ENCODE results near the gene ARL16. TPM values are rescaled to one million over a fixed set of nuclear protein-coding genes. Genes with fewer than 3 reads are reported as not detected.

The ARL16 gene
- total RNA-seq, 1 experiment from 2014 or later, result 40.1 TPM

- Mint-ChIP-seq H3K36me3 (ENCODE audit: insufficient read depth, unreplicated experiment) (peaks cover 61% of the 10 kb centered on the region), H3K27ac (ENCODE audit: unreplicated experiment) (no peak overlapping the region), H3K4me1 (ENCODE audit: low read depth, unreplicated experiment) (peaks cover 10% of the 10 kb centered on the region), H3K4me3 (ENCODE audit: low read depth, unreplicated experiment) (no peak overlapping the region), H3K27me3 (ENCODE audit: unreplicated experiment) (no peaks in the 10 kb centered on the region), H3K9me3 (ENCODE audit: low read depth, unreplicated experiment) (no peaks in the 10 kb centered on the region)
- no TSS peak for BruUV-seq (replicated peaks)
- DNase-seq, result no peak
- intact Hi-C loops (cut with micrococcal nuclease; ENCODE audit: unreplicated experiment), result no loop called here
- CTCF ChIA-PET, result no interaction called here
- no peak for TF ChIP-seq CTCF (IDR thresholded peaks at IDR 0.05; ENCODE audit: unreplicated experiment)
Measured at GRCh38 chr17:81715107-81715871, 31.7 kb upstream of the ARL16 start.

DNA sequence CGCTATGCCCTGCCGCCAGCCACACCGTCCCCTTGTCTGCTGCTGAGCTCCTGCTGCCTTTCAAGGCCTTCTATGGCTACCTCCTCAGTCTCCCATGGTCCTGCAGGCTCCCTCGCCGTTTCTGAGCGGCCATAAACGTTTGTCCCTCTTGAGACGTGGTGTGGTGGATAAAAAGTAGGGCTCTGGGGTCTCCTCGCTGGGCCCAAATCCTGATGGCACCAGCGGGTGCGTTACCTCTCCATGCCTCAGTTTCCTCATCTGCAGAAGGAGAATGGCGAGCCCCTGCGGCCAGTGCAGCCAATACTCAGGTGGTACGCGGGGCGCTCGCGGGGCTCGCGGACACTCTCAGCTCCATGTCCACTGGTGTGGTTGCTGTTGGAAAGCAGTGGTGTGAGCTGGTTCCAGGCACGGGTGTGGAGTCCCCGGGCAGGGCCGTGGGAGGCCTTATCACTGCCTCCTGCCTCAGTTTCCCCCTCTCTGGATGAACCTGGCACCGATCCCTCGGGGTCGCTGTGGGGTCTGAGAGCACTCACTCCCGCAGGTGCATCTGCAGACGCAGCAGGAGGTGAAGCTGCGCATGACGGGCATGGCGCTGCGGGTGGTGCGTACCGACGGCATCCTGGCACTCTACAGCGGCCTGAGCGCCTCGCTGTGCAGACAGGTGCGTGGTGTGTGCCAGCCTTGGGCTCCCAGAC is 31.0 kb upstream of the ARL16 start:
- no peaks in the 10 kb centered on the region for H3K9me3 Mint-ChIP-seq (ENCODE audit: low read depth, unreplicated experiment)
- peak overlapping the region; percentile 92 for H3K4me3 Mint-ChIP-seq (ENCODE audit: low read depth, unreplicated experiment)
- no peak for DNase-seq
- H3K36me3 Mint-ChIP-seq (ENCODE audit: insufficient read depth, unreplicated experiment), result peaks cover 63% of the 10 kb centered on the region
- no TSS peak for BruUV-seq (replicated peaks)
- no peak overlapping the region for H3K27ac Mint-ChIP-seq (ENCODE audit: unreplicated experiment)
- intact Hi-C loops (cut with micrococcal nuclease; ENCODE audit: unreplicated experiment), result no loop called here
- TF ChIP-seq CTCF (IDR thresholded peaks at IDR 0.05; ENCODE audit: unreplicated experiment), result no peak
- CTCF ChIA-PET, result interaction anchor here (1.1 kb wide), 1 partner anchor 107 kb away, joined by 3 read pairs; no protein-coding TSS in a partner anchor
- H3K4me1 Mint-ChIP-seq (ENCODE audit: low read depth, unreplicated experiment), result peaks cover 12% of the 10 kb centered on the region
- no peaks in the 10 kb centered on the region for H3K27me3 Mint-ChIP-seq (ENCODE audit: unreplicated experiment)

DNA sequence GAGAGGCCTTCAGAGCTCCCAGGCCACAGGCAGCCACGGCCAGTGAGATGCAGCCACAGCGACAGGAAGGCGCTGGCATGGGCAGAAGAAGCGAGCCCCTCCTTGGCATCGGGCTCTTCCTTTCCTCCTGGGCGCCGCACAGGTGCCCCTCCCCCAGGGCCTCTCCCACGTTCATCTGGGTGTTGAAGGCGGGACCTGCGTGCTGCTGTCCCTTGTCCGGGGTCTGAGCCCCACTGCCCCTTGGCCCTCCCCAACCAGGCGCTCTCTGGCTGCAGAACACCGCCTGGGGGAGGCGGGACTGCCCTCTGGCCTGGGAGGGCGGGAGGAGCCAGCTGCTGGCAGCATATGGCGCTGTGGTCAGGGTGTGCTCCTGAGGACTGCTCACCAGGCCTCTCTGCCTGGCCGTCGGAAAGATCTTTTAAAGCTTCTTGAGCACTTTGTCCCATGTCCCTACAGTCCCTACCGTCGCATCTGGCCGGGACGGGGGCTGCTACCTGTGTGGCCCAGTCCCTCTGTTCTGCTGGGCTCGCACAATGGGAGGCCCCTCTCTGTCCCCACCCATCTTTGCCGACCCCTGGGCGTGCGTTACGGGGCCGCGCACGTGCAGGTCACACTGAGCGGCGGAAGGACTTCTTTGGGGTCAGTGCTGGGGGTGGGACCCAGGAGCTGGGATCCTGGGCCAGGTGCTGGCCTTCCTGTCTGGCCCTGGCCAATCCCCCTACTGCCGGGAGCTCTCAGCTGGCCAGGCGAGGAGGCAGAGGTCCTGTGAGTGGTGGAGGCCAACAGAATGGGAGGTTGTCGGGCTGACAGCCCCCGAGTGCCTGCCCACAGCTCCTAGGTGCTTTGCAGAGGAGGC is 30.2 kb upstream of the ARL16 start:
- Mint-ChIP-seq H3K4me3 (ENCODE audit: low read depth, unreplicated experiment) (peak overlapping the region; percentile 92), H3K27me3 (ENCODE audit: unreplicated experiment) (no peaks in the 10 kb centered on the region), H3K4me1 (ENCODE audit: low read depth, unreplicated experiment) (peaks cover 12% of the 10 kb centered on the region), H3K9me3 (ENCODE audit: low read depth, unreplicated experiment) (no peaks in the 10 kb centered on the region), H3K36me3 (ENCODE audit: insufficient read depth, unreplicated experiment) (peaks cover 64% of the 10 kb centered on the region), H3K27ac (ENCODE audit: unreplicated experiment) (peak overlapping the region; percentile 85)
- DNase-seq, result peak; percentile 38
- no peak for TF ChIP-seq CTCF (IDR thresholded peaks at IDR 0.05; ENCODE audit: unreplicated experiment)
- intact Hi-C loops (cut with micrococcal nuclease; ENCODE audit: unreplicated experiment), result no loop called here
- no TSS peak for BruUV-seq (replicated peaks)
- CTCF ChIA-PET, result interaction anchor here (0.6 to 1.1 kb wide), 3 partner anchors 108 to 348 kb away, joined by 3 to 4 read pairs (median 3); no protein-coding TSS in a partner anchor

DNA sequence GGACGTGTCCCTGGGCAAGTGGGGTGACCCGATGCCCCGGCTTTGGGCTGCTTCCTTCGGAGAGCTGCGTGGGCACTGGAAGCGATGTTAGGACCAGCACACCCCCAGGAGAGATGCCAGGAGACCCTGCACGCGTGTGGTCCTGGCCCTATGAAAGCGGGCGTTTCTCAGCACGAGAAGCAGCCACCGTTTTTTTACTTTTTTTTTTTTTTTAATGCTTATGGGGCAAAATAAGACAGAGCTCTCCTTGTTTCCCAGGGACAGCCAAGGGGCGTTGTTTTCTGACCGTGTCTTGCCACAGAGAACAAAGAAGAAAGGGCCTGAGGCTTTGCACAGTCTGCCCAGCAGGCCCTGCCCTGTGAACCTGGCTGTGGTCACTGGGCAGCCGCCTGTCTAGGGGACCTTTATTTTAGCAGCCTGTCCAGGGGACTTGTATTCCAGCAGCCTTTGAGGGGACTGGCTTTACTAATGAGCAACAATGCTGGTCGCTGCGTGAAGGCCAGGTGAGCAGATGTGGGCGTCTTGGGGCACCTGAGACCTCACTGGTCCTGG is 29.5 kb upstream of the ARL16 start:
- H3K27ac Mint-ChIP-seq (ENCODE audit: unreplicated experiment), result peak overlapping the region; percentile 85
- CTCF ChIA-PET, result interaction anchor here (0.6 to 0.7 kb wide), 2 partner anchors 136 to 347 kb away, joined by 3 to 4 read pairs; no protein-coding TSS in a partner anchor

More for the DNA sequence above, 29.5 kb upstream of the ARL16 start:
- DNase-seq, result peak; percentile 54
- H3K36me3 Mint-ChIP-seq (ENCODE audit: insufficient read depth, unreplicated experiment), result peaks cover 62% of the 10 kb centered on the region
- H3K4me3 Mint-ChIP-seq (ENCODE audit: low read depth, unreplicated experiment), result peak overlapping the region; percentile 92
- intact Hi-C loops (cut with micrococcal nuclease; ENCODE audit: unreplicated experiment), result no loop called here
- no peak for TF ChIP-seq CTCF (IDR thresholded peaks at IDR 0.05; ENCODE audit: unreplicated experiment)
- H3K27me3 Mint-ChIP-seq (ENCODE audit: unreplicated experiment), result no peaks in the 10 kb centered on the region
- BruUV-seq (replicated peaks), result TSS peak; percentile 18
- no peaks in the 10 kb centered on the region for H3K9me3 Mint-ChIP-seq (ENCODE audit: low read depth, unreplicated experiment)
- peaks cover 12% of the 10 kb centered on the region for H3K4me1 Mint-ChIP-seq (ENCODE audit: low read depth, unreplicated experiment)
